Measurements from ENCODE around the gene FOXP1. TPM values are rescaled to one million over a fixed set of nuclear protein-coding genes. Genes with fewer than 3 reads are reported as not detected.

Gene FOXP1
- total RNA-seq, 4 donors from 2014 or later: 49.8 to 157 (median 71.9) TPM

DNA sequence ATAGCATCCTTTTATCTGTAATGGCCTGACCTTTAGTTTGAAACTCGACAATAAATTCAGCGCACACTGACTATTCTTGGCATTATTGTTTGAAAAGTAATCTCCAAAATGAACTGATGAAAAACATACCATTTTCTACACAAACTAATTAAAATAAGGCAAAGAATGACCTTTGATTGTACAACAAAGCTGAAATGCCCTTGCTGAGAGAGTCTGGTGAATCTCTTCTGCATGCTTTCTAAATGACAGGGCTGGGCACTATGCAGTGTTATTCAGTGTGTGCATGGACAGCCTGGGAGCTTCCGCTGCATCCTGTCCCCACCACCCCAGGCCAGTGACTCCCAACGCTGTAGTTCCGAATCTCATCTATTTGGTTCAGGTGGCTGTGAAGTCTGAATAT lies 530.8 kb downstream of the FOXP1 start:
- Histone ChIP-seq H3K9me3 (no peaks in the 10 kb centered on the region), H3K36me3 (peaks cover 11% of the 10 kb centered on the region), H3K4me1 (peaks cover 73% of the 10 kb centered on the region), H3K4me3 (no peak overlapping the region), H3K27me3 (no peaks in the 10 kb centered on the region), H3K27ac (no peak overlapping the region)
- WGBS: 82% methylated on average over 5 of the region's 5 CpGs
- no peak for TF ChIP-seq CTCF (IDR thresholded peaks at IDR 0.05)
- no peak for TF ChIP-seq POLR2AphosphoS5 (IDR thresholded peaks at IDR 0.05)
- TF ChIP-seq EP300 (IDR thresholded peaks at IDR 0.05): no peak
- TF ChIP-seq POLR2A (IDR thresholded peaks at IDR 0.05): no peak
- DNase-seq (ENCODE audit: low spot score in 2 of 2): no peak

DNA sequence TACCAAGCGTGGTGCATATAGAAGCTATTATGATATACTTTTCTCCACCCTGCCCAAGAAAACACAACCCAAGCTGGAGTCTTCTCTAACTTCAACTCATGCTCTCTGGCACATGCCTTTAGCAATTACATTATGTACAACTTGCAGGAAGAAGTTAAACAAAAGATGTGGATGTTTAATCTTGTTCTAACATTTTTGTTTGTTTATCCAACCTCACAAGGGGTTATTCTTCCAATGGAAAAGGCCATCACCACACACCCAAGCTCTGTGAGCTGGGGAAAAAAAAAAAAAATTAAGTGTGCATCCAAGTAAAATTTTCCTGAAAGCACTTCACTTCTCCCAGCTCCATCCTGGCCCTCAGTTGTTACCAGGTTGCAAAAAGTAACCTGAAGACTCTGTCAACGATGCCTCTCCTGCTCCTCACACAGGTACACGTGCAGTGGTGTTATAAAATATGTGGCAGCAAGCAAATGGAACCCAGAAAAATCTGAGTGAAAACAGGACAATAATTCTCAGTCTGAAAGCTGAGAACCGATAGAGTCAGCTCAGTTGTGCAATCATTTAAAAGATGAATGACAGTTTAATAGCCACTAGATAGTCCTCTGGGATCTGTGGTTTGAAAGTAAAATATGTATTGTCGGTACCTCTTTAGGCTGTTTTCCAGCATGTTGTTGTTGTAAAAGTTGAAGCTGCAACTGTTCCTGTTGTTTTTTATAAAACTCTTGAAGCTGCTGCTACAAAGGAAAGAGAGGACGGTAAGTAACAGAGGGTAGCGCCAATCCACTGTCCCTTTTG lies 531.4 kb downstream of the FOXP1 start:
- H3K4me1 ChIP-seq: peaks cover 71% of the 10 kb centered on the region
- no peaks in the 10 kb centered on the region for H3K27me3 ChIP-seq
- no peak for DNase-seq (ENCODE audit: low spot score in 2 of 2)
- TF ChIP-seq CTCF (IDR thresholded peaks at IDR 0.05): no peak
- no peak for TF ChIP-seq EP300 (IDR thresholded peaks at IDR 0.05)
- no peak for TF ChIP-seq POLR2A (IDR thresholded peaks at IDR 0.05)
- no peak for TF ChIP-seq POLR2AphosphoS5 (IDR thresholded peaks at IDR 0.05)
- no peak overlapping the region for H3K27ac ChIP-seq
- 60% methylated on average over 7 of the region's 7 CpGs for WGBS
- H3K9me3 ChIP-seq: no peaks in the 10 kb centered on the region
- peaks cover 11% of the 10 kb centered on the region for H3K36me3 ChIP-seq
- no peak overlapping the region for H3K4me3 ChIP-seq

GRCh38 chr3:71051259-71051595 lies 532.3 kb downstream of the FOXP1 start:
- no peak overlapping the region for H3K4me3 ChIP-seq
- TF ChIP-seq EP300 (IDR thresholded peaks at IDR 0.05) (no peak), POLR2A (IDR thresholded peaks at IDR 0.05) (no peak), CTCF (IDR thresholded peaks at IDR 0.05) (no peak), POLR2AphosphoS5 (IDR thresholded peaks at IDR 0.05) (no peak)
- 76% methylated on average over 5 of the region's 5 CpGs for WGBS
- no peak for DNase-seq (ENCODE audit: low spot score in 2 of 2)
- no peaks in the 10 kb centered on the region for H3K9me3 ChIP-seq
- peaks cover 14% of the 10 kb centered on the region for H3K36me3 ChIP-seq
- H3K27me3 ChIP-seq: no peaks in the 10 kb centered on the region
- H3K27ac ChIP-seq: peak overlapping the region; percentile 40
- peaks cover 63% of the 10 kb centered on the region for H3K4me1 ChIP-seq

GRCh38 chr3:71050538-71051258 lies 532.8 kb downstream of the FOXP1 start:
- 44% methylated on average over 6 of the region's 6 CpGs for WGBS
- Histone ChIP-seq H3K9me3 (no peaks in the 10 kb centered on the region), H3K36me3 (peaks cover 18% of the 10 kb centered on the region), H3K27me3 (no peaks in the 10 kb centered on the region), H3K4me1 (peaks cover 57% of the 10 kb centered on the region), H3K4me3 (no peak overlapping the region), H3K27ac (peak overlapping the region; percentile 40)
- TF ChIP-seq CTCF (IDR thresholded peaks at IDR 0.05): no peak
- no peak for DNase-seq (ENCODE audit: low spot score in 2 of 2)

DNA sequence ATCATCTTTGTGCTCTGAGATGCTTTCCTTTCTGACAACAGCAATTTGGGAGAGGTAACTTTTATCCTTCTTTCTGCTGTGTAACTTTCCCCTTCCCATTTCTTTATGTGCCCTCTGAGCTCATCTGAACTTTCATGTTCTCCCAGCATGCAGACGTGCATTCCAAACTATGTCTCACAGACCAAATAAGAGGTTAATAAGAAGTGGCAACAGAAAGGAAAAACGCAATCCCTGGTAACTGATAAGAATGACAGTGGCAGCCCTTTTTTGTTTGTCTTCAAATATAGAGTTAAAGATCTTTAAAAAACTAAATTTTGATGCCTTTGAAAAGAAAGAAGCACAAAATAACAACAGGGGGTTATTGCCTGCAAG lies 533.4 kb downstream of the FOXP1 start:
- Histone ChIP-seq H3K4me3 (no peak overlapping the region), H3K9me3 (no peaks in the 10 kb centered on the region), H3K36me3 (peaks cover 21% of the 10 kb centered on the region), H3K27ac (no peak overlapping the region), H3K27me3 (no peaks in the 10 kb centered on the region), H3K4me1 (peaks cover 53% of the 10 kb centered on the region)
- DNase-seq (ENCODE audit: low spot score in 2 of 2): no peak
- 53% methylated on average over 2 of the region's 2 CpGs for WGBS
- TF ChIP-seq CTCF (IDR thresholded peaks at IDR 0.05) (no peak), EP300 (IDR thresholded peaks at IDR 0.05) (no peak), POLR2AphosphoS5 (IDR thresholded peaks at IDR 0.05) (no peak), POLR2A (IDR thresholded peaks at IDR 0.05) (no peak)
